HG02571 (cell line): Measurements from ENCODE around the gene ALDH1L2.
"Not testable (repeated sequence)": the region's sequence is repeated elsewhere in the genome, so short reads cannot be mapped to it uniquely, and the experiment has no call there.

Source experiments
- ATAC-seq: cut with Tn5 transposase; IDR thresholded peaks from one replicate; pipeline ENCODE4 v1.9.1; 2021; ENCODE audit warnings: mild to moderate bottlenecking, moderate library complexity; ENCODE audit not compliant: unreplicated experiment

ALDH1L2 gene

DNA sequence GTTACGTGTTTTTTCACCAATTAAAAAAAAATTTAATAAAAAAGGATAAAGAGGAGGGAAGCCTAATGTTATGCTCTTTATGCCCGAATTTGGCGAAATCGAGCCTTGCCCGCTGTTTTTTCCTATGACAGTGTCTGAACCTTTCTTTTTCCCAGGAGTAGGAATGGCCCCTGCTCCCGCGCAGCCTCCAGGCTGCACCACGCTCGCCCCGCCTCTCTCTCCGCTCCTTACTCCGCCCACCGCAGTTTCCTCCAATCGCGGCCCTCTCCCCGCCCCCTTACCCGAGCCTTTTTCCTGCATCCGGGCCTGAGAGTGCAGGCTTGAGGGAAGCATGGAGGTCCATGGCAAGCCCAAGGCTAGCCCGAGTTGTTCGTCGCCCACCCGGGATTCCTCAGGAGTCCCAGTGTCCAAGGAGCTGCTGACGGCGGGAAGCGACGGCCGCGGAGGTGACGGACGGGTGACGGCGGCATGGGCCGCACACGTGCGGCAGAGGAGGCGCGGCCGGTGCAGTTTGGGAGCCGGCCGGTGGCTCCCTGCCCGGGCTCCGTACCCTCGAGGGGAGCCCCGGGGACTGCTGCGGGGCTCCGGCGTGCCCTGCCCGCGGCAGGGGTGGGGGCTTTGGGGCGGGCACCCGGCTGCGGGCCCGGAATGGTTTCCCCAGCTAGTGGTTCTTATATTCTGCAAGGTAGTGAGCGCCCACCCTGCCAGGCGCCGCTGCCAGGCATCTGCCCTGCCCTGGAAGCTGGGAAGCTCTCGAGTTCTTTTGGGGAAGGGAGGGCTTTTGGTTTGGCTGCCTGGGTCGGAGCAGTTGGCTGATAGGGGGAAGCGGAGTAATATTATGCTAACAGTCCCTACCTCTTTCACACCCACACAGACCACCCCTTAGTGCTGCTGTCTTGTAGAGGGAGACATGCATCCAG lies 98.0 kb downstream of the ALDH1L2 start, which contains the start of gene NOPCHAP1:
NOPCHAP1 (plus strand) TSS at position 295 of the 920 bp plus-strand sequence; CDS start at position 332, 37 bp downstream.
- peak; percentile 97 for ATAC-seq

DNA sequence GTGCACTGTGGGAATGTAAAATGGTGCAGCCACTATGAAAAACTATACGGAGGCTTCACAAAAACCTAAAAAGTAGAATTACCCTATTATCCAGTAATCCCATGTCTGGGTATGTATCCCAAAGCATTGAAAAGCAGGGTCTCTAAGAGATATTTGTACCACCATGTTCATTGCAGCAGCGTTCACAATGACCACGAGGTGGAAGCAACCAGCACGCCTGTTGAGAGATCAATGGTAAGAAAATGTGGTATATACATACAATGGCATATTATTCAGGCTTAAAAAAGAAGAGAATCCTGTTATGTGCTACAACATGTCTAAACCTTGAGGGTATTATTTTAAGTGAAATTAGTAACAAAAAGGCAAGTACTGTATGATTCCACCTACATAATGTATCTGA lies 99.1 kb downstream of the ALDH1L2 start:
- no peak for ATAC-seq

DNA sequence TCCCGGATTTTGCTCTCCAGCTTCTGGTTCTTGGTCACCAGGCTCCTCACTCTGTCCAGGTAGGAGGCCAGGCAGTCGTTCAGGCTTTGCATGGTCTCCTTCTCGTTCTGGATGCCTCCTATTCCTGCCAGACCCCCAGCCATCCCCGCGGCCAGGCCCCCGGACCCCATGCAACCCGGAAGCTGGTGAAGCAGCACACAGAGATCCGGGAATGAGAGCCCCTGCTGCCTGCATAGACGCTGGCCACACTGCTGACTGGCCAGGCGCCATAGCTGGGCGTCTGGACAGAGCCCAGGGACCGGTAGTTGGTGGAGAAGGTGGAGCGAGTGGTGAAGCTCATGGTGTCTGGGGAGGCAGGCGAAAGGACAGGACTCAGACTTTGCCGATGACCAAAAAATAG lies 106.6 kb downstream of the ALDH1L2 start:
- ATAC-seq = not testable (repeated sequence)

DNA sequence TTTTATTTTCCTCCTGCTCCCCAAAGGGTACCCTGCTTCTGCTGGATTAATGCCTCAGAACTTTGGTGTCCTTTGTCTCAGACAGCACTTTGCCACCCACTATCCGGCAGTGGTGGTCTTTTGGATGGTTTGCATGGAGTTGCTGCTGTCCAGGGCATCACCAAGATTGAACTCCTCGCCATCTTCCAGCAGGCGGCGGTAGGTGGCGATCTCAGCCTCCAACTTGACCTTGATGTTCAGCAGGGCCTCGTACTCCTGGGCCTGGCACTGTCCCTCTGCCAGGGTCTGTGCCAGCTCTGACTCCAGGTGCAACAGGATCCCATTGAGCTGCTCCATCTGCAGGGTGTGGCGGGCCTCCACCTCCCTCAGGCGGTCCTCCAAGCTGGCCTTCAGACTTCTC lies 107.6 kb downstream of the ALDH1L2 start:
- ATAC-seq = no peak

DNA sequence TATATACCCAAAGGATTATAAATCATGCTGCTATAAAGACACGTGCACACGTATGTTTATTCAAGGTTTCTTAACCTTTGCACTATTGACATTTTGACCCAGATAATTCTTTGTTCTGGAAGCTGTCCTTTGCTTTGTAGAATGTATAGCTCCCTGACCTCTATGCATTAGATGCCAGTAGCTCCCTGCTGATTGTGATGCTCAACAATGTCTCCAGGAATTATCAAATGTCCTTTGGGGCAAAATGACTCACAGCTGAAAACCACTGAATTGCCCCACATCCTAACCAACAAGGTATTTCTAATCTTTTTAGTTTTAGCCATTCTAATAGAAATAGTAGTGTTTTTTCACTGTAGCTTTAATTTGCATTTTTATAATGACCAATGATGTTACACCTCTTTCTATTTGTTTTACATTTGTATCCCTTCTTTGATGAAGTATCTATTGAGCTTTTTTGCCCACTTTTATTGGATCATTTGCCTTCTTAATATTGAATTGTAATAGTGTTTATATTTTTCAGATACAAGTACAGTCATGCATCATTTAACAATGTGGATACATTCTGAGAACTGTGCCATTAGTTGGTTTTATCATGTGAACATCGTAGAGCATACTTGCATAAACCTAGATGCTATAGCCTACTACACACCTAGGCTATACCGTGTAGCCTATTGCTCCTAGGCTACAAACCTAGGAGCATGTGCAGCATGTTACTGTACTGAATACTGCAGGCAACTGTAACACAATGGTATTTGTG lies 108.5 kb downstream of the ALDH1L2 start:
- ATAC-seq = no peak

DNA sequence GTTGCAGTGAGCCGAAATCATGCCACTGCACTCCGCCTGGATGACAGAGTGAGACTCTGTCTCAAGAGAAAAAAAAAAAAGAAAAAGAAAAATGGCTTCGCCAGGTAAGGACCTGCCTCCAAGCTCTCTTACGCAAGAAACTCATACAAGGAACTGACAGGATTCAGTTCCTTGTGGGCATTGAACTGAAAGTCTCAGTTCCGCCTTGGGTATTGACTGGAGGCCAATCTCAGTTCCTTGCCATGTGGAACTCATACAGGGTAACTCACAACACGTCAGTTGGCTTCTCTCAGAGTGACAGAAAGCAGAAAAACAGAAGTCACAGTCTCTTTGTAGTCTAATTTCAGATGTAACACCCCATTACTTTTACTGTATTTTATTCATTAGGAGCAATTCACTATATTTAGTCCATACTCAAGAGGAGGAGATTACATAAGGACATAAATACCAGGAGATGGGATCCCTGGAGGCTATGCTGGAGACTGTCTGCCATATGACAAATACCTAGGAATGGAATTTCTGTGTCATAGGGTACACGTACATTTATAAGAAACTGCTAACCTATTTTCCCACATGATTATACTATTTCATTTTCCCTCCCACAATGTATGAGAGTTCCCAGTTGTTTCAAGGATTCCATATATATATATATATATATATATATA lies 109.5 kb downstream of the ALDH1L2 start:
- ATAC-seq = peak; percentile 95

DNA sequence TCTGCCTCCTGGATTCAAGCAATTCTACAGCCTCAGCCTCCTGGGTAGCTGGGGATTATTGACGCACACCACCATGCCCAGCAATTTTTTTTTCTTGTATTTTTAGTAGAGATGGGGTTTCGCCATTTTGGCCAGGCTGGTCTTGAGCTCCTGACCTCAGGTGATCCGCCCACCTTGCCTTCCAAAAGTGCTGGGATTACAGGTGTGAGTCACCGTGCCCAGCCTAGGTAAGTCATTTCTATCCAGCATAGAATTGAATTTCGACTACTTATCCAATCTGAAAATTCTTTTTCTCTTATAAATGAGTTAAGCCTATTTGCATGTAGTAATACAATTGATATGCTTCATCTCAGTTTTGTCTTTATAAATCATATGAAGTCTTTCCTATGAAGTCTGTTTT lies 111.0 kb downstream of the ALDH1L2 start:
- ATAC-seq = no peak

DNA sequence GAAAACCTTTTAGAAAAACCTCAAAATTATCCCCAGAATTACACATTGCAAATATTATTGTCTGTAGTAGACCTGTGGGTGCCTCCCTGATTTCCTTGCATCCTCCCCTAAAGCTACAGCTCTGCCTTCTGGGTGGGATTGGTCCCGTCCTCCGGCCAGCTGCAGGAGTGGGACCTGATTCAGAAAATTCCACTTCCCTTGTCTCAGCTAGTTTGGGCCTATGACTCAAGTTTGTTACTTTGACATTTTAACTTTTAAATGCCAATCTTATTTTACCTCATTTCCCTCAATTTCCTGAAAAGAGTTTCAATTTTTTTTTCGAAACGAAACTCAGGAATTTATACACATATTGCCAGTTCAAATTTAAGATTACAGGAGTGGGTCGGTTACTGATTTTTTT lies 113.0 kb downstream of the ALDH1L2 start:
- no peak for ATAC-seq
